ENCODE measurements around the gene SUN5.
"Not testable (repeated sequence)": the region's sequence is repeated elsewhere in the genome, so short reads cannot be mapped to it uniquely, and the experiment has no call there.

SUN5 gene

GRCh38 chr20:33004141-33004751, at the start of gene SUN5:
Gene SUN5 (minus strand): TSS chr20:33004433. CDS start chr20:33004340, 93 bp downstream.
- DNase-seq: no peak

- no peak for DNase-seq
These were observed 49.3 kb upstream of the SUN5 start, which contains the start of gene BPIFB3 for GRCh38 chr20:33053291-33054106. Gene BPIFB3 (plus strand): TSS chr20:33053903. CDS start chr20:33055436, 1,533 bp downstream.

GRCh38 chr20:33051333-33051732, 47.1 kb upstream of the SUN5 start:
- no peak for DNase-seq

GRCh38 chr20:33046412-33046811, 42.2 kb upstream of the SUN5 start:
- no peak for DNase-seq

GRCh38 chr20:33045129-33045721, 41.0 kb upstream of the SUN5 start:
- DNase-seq: not testable (repeated sequence)

- no peak for DNase-seq
These were observed 39.5 kb upstream of the SUN5 start for GRCh38 chr20:33043731-33044181.

GRCh38 chr20:33042983-33043730, 38.9 kb upstream of the SUN5 start:
- DNase-seq: no peak

- DNase-seq: no peak
These were observed 38.2 kb upstream of the SUN5 start for GRCh38 chr20:33042430-33042829.

GRCh38 chr20:33038243-33038642, 34.0 kb upstream of the SUN5 start:
- DNase-seq: no peak

- DNase-seq: no peak
These were observed 33.2 kb upstream of the SUN5 start for GRCh38 chr20:33037456-33037855.

- DNase-seq: no peak
These were observed 30.8 kb upstream of the SUN5 start for GRCh38 chr20:33034901-33035492.

GRCh38 chr20:33034115-33034514, 29.9 kb upstream of the SUN5 start:
- DNase-seq: no peak

- no peak for DNase-seq
These were observed 29.1 kb upstream of the SUN5 start for GRCh38 chr20:33033381-33033780.

GRCh38 chr20:33032555-33032954, 28.3 kb upstream of the SUN5 start:
- no peak for DNase-seq

- no peak for DNase-seq
These were observed 27.3 kb upstream of the SUN5 start, which contains the start of gene BPIFB6 for GRCh38 chr20:33031531-33031930. Gene BPIFB6 (plus strand): TSS chr20:33031648. CDS start chr20:33031648, 0 bp downstream.

GRCh38 chr20:33030569-33030968, 26.3 kb upstream of the SUN5 start:
- no peak for DNase-seq

- DNase-seq: no peak
These were observed 25.8 kb upstream of the SUN5 start for GRCh38 chr20:33030076-33030475.

- DNase-seq: no peak
These were observed 24.6 kb upstream of the SUN5 start for GRCh38 chr20:33028875-33029274.

GRCh38 chr20:33027769-33028751, 23.8 kb upstream of the SUN5 start:
- DNase-seq: no peak

- DNase-seq: no peak
These were observed 22.8 kb upstream of the SUN5 start for GRCh38 chr20:33026779-33027759.

All from inflammatory macrophage treated with lipopolysaccharide for 1 hour (primary cell).